ENCODE measurements around the gene MALRD1.

The MALRD1 gene

DNA sequence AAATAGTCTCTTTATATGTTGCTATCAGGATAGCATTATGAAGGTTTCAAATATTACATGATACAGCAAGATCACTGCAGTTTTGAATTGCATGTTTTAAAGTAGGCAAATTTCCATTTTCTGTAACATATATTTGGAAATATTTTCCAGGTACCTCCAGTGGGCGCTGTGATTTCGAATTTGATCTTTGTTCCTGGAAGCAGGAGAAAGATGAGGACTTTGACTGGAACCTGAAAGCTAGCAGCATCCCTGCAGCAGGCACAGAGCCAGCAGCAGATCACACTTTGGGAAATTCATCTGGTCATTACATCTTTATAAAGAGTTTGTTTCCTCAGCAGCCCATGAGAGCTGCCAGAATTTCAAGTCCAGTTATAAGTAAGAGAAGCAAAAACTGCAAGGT is 299.0 kb downstream of the MALRD1 start:
- DNase-seq (ENCODE audit: low read depth, low spot score), result no peak

DNA sequence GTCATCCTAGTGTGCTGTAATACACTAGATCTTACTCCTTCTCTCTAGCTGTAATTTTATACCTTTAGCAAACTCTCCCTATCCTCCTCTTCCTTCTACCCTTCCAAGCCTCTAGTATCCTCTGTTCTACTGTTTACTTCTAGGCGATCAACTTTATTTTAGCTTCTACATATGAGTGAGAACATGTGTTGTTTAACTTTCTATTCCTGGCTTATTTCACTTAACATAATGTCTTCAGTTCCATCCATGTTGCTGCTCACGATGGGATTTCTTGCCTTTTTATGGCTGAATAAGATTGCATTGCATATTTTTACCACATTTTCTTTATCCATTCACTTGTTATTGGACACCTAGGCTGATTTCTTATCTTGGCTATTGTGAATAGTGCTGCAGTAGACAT is 318.6 kb downstream of the MALRD1 start:
- no peak for DNase-seq (ENCODE audit: low read depth, low spot score)

GRCh38 chr10:19373988-19374387 is 325.4 kb downstream of the MALRD1 start:
- no peak for DNase-seq (ENCODE audit: low read depth, low spot score)

DNA sequence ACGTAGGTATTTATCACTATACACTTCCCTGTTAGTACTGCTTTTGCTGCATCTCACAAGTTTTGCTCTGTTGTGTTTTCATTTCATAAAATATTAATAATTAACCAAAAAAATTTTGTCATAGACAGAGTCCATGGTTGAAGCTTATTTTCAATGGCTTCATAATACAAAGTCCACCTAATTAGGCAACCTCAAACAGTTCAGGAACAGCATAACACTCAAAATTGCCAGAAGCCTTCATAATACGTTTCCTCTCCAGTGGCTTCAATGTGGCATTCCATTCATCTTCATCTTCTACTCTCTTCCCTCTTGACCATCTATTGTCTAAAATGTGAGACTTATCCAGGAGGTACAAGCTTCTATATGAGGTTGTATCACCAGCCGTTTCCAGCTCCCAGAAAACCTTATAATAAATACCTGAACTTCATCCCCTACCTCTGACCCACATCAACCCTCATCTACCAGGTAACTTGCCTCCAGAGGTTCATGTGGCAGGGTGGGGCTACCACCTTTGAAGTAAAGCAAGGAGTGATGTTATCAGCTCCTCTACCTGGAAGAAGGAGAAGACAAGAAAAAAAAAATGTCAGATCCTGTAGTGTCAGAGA is 337.3 kb downstream of the MALRD1 start:
- DNase-seq (ENCODE audit: low read depth, low spot score), result no peak

- DNase-seq (ENCODE audit: low read depth, low spot score), result no peak
Observed at GRCh38 chr10:19408924-19409323, 360.3 kb downstream of the MALRD1 start.

DNA sequence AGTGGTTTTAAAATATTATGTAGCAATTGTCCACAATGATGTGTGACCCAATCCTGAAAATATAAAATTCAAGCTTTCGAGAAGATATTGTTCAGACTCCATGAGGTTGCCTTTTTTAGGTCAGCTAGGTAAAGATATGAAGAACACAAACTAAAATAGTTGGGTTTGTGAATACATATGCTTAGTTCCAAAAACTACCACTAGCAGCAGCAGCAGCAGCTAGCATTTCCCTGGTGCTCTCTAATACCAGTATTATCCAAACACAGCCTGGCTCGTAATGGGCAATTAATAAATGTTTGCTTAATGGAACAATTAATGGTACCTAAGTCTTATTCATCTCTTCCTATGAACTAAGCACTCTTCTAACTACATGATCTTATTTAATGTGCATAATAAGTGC is 362.5 kb downstream of the MALRD1 start:
- DNase-seq (ENCODE audit: low read depth, low spot score), result no peak

DNA sequence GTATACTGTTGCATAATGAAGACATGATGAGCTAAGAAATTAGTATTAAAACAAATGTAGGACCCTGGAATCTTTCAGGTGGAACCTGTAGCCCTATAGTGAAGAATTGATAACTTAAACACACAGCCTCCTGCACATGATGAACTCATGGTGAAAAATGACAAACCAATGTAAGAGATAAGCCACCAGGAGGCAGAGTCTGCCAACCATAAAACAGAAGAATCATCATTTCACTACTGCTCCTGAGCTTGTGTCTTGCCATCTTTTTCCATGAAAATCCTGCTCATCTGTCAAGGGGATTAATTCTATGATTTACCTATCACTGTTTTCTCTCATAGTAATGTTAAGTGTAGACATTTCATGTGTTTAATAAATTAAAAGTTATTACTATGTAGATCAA is 363.9 kb downstream of the MALRD1 start:
- no peak for DNase-seq (ENCODE audit: low read depth, low spot score)

DNA sequence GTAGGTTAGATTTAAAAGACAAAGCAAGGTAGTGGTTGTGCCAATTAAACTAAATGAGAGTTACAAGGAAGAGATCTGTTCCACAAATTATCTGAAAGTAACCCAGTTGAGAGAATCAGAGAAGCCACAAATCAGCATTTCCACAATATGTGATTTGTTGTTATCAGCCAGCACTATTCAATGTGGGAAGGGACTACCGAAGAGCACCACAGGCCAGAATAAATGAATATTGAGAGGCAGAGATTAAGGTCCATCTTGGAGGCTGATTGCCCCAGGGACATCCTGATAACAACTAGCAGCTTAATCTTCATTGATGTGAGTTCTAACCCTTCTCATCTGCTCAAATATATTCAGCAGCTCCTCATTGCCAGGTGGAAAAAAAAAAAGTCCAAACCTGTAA is 367.6 kb downstream of the MALRD1 start:
- no peak for DNase-seq (ENCODE audit: low read depth, low spot score)

DNA sequence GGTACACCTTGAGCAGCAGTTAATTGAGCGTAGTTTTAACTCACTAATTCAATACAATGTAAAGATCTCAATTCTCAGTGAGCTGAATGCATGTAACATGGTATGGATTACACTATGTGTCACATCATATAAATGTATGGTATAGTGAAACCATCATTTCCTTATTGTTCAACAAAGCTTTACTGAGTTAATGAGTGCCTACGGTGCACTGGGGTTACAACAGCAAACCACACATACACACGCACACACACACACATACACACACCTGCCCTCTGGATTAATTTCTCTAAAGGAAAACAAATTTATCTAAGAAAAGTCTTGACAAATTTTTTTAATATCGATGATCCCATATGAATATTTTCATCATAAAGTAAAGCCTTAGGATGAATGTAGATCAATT is 369.1 kb downstream of the MALRD1 start:
- DNase-seq (ENCODE audit: low read depth, low spot score), result no peak

DNA sequence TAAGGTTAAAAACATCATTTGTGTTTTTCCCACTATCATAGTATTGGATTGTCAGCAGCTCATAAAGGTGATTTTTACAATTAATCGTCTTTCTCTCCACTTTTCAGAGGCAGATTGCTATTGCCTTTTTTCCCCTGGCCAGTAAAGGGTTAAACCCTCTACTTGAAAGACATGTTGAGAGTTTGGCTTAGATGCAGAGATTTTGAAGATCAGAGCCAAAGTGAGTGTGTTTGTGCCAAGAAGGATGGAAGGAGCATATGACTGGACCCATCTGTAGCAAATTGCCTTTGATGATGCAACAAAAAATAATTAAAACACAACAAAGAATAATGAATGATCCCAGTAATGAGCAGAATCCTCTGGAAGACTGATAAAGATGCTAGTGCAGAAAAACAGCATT is 373.1 kb downstream of the MALRD1 start:
- no peak for DNase-seq (ENCODE audit: low read depth, low spot score)

GRCh38 chr10:19426034-19426433 is 377.4 kb downstream of the MALRD1 start:
- DNase-seq (ENCODE audit: low read depth, low spot score), result no peak

DNA sequence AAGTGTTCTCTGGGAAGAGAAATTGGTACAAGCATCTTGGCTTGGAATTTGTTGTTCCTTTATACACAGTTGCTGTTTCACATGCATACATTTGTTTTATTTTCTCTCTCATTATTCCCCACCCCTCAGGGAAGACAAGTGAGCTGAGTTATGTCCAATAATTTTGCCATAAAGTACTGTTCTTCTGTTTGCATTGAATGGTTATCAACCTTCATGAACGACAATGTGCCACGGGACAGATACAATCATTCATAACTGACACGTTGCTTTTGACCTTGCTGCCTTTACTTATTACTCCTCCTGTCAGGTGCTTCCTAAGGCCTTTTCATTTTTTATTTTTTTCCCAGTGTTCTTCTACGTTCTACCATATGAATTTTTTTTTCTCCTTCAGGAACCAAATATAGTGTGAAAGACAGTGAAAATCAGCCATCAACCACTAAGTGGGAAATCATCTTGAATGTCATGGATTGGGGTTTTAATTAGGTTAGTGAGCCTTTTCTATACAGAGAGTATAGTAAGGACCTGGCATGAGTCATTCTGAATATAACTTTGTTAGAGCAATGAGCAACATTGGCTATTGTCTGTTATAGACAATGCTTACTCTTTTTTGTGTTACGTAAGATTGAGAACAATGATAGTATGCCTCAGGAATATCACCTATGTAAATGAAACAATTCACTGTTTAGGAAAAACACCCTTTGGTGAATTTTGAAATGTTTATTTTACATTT is 383.2 kb downstream of the MALRD1 start:
- DNase-seq (ENCODE audit: low read depth, low spot score), result no peak

DNA sequence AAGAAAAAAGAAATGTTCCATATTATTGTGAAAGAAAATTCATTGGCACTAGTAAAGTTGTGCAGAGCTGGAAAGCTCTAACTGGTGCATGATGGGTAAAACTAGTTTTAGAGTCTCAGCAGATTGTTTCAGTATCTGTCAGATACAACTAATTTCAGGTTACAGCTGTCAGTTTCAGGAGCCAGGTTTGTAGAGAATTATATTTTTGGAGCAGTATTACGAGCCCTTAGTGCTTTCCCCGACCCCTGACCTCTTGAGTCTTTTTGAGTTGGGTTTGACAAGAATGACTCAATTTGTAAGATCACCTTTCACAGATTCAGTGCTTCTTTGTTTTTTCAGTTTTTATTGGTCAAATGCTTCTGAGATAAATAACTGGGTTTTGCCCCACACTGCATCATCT is 401.3 kb downstream of the MALRD1 start:
- no peak for DNase-seq (ENCODE audit: low read depth, low spot score)

DNA sequence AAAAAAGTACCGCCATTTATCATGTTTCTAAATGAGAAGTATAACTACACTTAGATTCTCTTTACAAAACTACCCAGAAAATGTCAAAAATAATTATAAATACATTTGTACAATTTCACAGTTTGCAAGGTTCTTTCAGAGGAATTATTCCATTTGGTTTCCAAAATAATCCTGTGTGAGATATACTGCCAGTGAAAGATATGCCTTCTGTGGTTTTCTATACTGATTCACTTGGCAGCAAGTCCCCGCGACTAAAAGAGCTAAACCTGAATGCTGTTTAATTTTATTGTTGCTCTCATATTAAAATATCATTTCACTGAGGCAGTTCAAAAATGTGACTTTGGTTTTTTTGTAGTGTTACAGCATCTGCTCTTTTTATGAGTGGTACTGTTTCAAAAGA is 402.8 kb downstream of the MALRD1 start:
- no peak for DNase-seq (ENCODE audit: low read depth, low spot score)

DNA sequence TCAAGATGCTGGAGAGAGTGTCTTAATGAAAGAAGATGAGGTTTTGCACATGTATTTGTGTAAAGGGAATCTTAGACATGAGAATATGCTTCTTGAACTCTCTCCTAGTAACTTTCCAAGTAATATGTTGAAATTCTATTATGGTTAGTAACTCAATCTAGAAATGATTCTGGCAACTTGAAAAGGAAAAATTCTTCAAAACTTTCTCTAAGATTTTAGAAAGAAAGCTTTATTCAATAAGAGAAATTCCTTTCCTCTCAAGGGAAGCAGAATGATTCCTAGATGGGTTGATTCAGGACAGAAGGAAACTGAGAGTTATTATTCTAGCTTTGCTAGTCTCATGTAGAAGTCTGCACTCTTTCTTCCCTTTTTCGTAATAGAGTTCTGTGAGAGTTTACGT is 403.3 kb downstream of the MALRD1 start:
- no peak for DNase-seq (ENCODE audit: low read depth, low spot score)

GRCh38 chr10:19453967-19454366 is 405.4 kb downstream of the MALRD1 start:
- DNase-seq (ENCODE audit: low read depth, low spot score), result no peak

DNA sequence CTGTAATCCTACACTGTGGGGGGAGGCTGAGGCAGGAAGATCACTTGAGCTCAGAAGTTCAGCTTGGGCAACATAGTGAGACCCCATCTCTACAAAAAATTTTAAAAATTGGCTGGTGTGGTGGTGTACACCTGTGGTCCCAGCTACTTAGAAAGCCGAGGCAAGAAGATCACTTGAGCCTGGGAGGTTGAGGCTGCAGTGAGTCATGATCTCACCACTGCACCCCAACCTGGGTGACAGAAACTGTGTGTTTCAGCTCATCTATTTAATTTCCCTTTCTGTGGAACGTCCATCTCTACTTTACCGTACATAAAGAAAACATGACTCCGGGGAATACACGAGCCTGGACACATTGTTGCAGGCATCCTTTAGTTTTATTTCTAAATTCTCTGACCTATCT is 413.0 kb downstream of the MALRD1 start:
- DNase-seq (ENCODE audit: low read depth, low spot score), result no peak

DNA sequence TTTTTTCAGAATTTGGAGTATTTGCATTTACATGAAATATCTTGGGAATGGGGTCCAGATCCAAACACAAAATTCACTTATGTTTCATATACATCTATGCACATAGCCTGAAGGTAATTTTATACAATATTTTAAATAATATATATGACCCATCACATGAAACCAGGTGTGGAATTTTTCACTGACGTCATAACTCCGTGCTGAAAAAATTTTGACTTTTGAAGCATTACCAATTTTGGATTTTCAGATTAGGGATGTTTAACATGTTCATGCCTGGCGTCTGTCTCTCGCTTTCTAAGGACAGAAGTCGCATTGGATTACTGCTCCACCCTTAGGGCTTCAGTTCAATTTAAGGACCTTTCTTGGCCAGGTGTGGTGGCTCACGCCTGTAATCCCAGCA is 418.1 kb downstream of the MALRD1 start:
- no peak for DNase-seq (ENCODE audit: low read depth, low spot score)

DNA sequence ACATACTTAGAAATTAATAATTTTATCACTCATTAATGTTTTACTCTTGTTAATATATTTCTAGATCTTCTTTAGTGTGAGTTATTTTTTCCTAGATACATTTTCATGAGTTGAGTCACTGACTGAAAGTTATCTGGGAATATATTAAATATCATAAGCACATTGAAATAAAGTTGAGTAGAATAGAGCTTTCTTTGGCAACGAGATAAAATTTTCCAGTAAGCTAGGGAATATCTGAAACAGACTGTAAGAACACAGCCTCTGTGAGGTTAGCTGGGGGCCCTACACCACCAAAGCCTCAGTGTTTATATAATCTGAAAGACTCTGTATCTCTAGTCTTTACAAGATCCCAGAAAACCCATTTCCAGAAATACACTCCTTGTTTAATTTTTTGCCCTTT is 419.8 kb downstream of the MALRD1 start:
- no peak for DNase-seq (ENCODE audit: low read depth, low spot score)

DNA sequence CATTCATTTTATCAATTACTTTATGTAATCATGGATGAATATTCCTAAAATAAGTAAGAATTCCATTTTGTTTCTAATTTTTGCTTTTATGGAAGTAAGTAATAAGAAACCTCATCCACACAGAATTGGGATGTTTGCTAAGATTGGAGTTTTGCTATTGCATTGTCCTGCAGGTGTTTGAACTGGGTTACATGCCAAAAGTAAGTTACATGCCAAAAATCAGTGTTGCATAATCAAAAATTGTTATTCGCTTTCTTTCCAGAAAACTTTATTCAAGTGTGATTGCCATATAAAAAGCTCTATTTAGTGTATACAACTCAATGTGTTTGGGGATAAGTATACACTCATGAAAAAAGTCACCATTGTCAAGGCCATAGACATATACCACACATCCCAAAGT is 420.9 kb downstream of the MALRD1 start:
- no peak for DNase-seq (ENCODE audit: low read depth, low spot score)

GRCh38 chr10:19479854-19480253 is 431.3 kb downstream of the MALRD1 start:
- DNase-seq (ENCODE audit: low read depth, low spot score), result no peak

DNA sequence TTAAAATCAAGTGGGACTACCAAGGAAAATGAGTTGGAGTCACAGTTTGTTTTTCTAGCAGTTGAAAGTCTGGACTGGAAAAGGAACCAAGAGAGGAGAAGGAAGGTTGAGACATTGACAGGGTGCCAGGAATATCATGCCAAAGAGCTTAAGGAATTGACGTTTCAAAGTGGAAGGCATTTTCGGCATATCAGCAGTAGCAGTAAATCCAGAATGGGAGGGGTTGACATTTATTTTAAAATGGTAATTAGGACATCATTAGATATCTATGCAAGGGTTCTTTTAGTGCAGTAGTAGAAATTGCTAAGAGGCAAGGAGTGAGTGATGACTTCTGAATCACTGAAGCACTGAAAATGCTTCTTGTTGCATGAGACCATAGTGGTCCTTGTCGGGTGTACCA is 431.8 kb downstream of the MALRD1 start:
- no peak for DNase-seq (ENCODE audit: low read depth, low spot score)

DNA sequence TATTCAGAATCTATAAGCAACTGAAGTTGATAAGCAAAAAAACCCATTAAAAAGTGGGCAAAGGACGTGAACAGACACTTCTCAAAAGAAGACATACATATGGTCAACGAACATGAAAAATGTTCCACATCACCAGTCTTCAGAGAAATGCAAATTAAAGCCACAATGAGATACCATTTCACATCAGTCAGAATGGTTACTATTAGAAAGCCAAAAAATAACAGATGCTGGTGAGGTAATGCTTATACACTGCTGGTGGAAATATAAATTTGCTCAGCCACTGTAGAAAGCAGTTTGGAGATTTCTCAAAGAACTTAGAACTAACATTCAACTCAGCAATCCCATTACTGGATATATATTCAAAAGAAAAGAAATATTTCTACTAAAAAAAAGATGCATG is 434.8 kb downstream of the MALRD1 start:
- no peak for DNase-seq (ENCODE audit: low read depth, low spot score)
